LNCaP clone FGC (cell line): ENCODE data around the gene HSPB3.

ENCODE experiments used
- DNase-seq: peaks from one replicate; pipeline ENCODE4 v3.0.0-alpha.2; 2011; ENCODE audit warnings: low read depth
- H3K4me3 ChIP-seq: 2 replicates; pipeline ENCODE4 v1.5.1; 2011; ENCODE audit warnings: mild to moderate bottlenecking, low read depth, low read length, control low read depth
- TF ChIP-seq, protein P1 (sequence below): IDR thresholded peaks from 2 replicates; pipeline ENCODE4 v1.5.1; 2012; ENCODE audit warnings: mild to moderate bottlenecking; ENCODE audit not compliant: control insufficient read depth, insufficient read depth; ENCODE audit errors: extremely low read depth

HSPB3 gene

DNA sequence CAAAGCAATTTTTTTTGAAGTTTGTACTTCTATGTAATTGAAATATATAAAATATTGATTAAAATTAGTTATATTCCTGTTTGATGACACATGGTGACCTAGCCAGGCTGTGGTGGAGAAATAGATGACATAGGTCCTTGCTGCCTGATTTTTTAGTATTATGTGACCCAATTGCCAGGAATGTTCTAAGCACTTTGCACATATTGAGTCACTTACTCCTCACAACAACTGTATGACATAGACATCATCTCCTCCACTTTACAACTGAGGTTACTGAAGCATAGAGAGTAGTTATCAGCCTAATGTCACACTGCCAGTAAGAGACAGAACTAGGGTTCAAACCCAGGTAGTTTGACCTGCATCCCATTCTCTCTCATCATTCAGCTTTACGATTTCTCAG is 35.8 kb downstream of the HSPB3 start:
- TF ChIP-seq, protein P1, sequence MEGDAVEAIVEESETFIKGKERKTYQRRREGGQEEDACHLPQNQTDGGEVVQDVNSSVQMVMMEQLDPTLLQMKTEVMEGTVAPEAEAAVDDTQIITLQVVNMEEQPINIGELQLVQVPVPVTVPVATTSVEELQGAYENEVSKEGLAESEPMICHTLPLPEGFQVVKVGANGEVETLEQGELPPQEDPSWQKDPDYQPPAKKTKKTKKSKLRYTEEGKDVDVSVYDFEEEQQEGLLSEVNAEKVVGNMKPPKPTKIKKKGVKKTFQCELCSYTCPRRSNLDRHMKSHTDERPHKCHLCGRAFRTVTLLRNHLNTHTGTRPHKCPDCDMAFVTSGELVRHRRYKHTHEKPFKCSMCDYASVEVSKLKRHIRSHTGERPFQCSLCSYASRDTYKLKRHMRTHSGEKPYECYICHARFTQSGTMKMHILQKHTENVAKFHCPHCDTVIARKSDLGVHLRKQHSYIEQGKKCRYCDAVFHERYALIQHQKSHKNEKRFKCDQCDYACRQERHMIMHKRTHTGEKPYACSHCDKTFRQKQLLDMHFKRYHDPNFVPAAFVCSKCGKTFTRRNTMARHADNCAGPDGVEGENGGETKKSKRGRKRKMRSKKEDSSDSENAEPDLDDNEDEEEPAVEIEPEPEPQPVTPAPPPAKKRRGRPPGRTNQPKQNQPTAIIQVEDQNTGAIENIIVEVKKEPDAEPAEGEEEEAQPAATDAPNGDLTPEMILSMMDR: no peak
- DNase-seq: no peak

DNA sequence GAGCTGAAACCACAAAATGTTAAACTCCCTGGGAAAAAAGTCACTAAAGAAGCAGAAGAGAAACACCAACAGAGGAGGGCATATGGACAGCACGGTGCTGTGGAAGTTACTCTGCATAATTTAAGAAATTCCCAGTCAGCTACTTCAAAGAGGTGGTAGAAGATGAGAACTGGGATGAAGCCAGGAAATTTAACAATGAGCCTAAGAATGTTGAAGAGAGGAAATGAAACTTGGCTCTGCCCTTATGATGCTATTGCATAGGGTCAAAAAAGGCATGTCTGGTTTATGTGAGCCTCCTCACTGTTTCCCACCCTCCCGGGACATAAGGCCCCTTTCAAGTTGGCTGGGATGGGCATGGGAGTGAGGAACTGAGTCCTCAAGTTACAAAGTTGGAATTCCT is 36.7 kb downstream of the HSPB3 start:
- TF ChIP-seq, protein P1: no peak
- no peak for DNase-seq

More for the DNA sequence above, 35.8 kb downstream of the HSPB3 start:
- H3K4me3 ChIP-seq: no peak overlapping the region

DNA sequence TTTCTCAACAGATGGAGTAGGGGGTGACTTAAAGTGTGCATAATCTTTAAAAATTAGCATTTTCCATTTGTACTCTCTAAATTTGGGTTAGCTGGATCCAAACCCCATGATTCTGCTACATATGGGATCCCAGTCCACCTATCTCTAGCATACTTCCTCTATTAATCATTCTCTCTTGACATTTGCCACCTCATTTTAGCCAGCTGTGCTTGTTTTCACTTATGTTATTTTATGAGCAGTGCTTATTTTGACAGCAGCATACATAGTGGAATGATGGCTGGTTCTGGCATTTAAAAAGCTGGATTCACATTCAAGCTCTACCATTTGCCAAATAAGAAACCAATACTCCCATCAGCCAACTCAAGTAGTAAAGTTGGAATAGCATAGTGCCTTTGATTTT is 39.5 kb downstream of the HSPB3 start:
- TF ChIP-seq, protein P1: no peak
- DNase-seq: no peak

More for the DNA sequence above, 36.7 kb downstream of the HSPB3 start:
- no peak overlapping the region for H3K4me3 ChIP-seq

More for the DNA sequence above, 39.5 kb downstream of the HSPB3 start:
- H3K4me3 ChIP-seq: no peak overlapping the region
